DND-41 (cell line): Measurements from ENCODE around the gene PCGF2.

Source experiments
- CTCF ChIP-seq: IDR thresholded peaks from 2 replicates; pipeline ENCODE4 v1.5.1; 2012; ENCODE audit warnings: borderline replicate concordance, low read length, moderate library complexity, mild to moderate bottlenecking; ENCODE audit not compliant: poor library complexity, severe bottlenecking; ENCODE audit errors: extremely low read depth
- EZH2 ChIP-seq: IDR thresholded peaks from 3 replicates; pipeline ENCODE4 v1.6.1; 2012; ENCODE audit warnings: borderline replicate concordance, low read depth, mild to moderate bottlenecking, moderate library complexity, low read length, inconsistent platforms; ENCODE audit not compliant: severe bottlenecking

GRCh38 chr17:38704606-38705522 is 43.3 kb downstream of the PCGF2 start, which contains the start of gene MLLT6:
- TF ChIP-seq CTCF (no peak), EZH2 (no peak)
